GM18526 (cell line): ENCODE measurements around the gene MFSD12.

ENCODE experiments used
- POLR2A ChIP-seq: IDR thresholded peaks from 3 replicates; pipeline ENCODE4 v1.6.1; 2011; ENCODE audit not compliant: insufficient read length; ENCODE audit errors: extremely low read depth

Gene MFSD12

GRCh38 chr19:3524904-3525451, 32.4 kb downstream of the MFSD12 start:
- no peak for TF ChIP-seq POLR2A

- TF ChIP-seq POLR2A = no peak
These were observed 33.1 kb downstream of the MFSD12 start for GRCh38 chr19:3524078-3524842.

GRCh38 chr19:3523361-3524077, 33.9 kb downstream of the MFSD12 start:
- TF ChIP-seq POLR2A = no peak

- TF ChIP-seq POLR2A = no peak
These were observed 34.7 kb downstream of the MFSD12 start for GRCh38 chr19:3522421-3523360.

GRCh38 chr19:3521104-3521445, 36.3 kb downstream of the MFSD12 start:
- TF ChIP-seq POLR2A = no peak

DNA sequence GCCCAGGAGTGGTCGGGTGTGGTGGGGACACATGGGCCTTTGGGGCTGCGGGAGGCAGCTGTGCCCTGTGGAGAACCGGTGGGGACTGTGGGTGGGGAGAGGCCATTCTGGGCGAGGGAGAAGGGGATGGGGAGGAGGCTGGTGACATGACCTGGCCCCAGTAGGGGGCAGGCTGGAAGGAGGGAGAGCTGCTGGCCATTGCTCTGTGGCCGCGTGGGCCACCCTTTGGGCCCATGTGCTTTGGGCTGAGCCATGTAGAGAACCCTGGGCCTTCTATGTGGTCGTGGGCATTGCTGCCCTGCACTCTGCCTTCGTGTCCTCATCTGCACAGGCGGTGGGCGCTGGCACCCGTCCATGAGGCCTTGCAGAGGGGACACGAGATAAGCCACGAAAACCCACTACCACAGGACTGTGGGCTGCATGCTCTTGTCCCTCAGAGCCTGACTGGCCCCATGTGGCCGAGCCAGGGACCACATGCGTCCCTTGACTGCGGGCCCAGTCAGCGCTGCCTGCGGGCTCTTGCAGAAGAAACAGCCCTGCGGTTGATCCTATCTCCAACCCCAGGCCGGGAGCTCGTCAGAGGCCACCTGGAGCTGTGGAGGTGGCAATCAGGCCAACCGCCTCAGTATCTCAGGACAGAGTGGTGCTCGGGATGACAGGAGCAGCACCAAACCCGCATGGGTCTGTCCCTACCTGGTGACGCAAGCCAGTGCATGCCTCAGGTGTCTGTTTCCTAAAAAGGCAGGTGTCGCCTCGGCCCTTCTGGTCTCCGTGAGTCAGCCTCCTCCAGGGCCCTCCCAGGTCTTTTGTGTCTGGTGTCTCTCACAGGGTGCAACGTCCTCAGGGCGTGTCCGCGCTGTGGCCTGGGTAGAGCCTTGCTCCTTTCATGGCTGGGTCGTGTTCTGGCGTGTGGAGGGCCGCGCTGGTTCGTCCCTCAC, 37.0 kb downstream of the MFSD12 start:
- no peak for TF ChIP-seq POLR2A

GRCh38 chr19:3519126-3519525, 38.3 kb downstream of the MFSD12 start:
- TF ChIP-seq POLR2A = no peak

DNA sequence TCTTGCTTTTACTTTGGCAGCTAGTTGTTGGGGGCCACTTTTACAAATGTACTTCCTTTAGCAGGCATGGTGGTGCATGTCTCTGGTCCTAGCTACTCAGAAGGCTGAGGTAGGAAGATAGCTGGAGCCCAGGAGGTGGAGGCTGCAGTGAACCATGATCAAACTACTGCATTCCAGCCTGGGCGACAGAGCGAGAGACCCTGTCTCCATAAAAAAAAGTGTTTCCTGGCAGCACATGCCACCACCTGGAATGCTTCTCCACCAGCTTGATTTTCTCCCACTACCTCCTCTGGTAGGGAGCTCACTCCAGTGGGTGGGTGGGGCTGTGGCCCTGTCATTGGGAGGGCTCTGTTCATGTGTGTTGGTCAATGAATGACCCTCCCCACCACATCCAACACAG, 38.7 kb downstream of the MFSD12 start:
- TF ChIP-seq POLR2A = no peak

DNA sequence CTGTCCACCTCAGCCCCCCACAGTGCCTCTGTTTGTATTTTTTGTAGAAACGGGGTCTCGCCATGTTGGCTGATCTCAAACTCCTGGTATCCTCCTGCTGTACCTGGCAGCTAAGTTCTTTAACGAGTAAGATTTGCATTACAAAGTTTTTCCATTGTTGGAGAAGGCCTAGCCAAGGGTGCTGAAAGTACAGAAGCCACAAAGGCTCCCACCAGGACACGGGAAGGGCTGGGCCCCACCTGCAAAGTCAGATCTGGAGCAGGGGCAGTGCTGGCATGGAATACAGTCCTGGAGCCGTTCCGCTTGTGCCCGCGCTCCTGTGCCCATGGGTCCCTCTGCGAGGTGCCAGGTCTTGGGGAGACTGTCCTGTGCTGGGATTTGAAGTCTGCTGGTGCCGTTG, 39.1 kb downstream of the MFSD12 start:
- TF ChIP-seq POLR2A = no peak

- no peak for TF ChIP-seq POLR2A
These were observed 39.7 kb downstream of the MFSD12 start for GRCh38 chr19:3517638-3518037.

DNA sequence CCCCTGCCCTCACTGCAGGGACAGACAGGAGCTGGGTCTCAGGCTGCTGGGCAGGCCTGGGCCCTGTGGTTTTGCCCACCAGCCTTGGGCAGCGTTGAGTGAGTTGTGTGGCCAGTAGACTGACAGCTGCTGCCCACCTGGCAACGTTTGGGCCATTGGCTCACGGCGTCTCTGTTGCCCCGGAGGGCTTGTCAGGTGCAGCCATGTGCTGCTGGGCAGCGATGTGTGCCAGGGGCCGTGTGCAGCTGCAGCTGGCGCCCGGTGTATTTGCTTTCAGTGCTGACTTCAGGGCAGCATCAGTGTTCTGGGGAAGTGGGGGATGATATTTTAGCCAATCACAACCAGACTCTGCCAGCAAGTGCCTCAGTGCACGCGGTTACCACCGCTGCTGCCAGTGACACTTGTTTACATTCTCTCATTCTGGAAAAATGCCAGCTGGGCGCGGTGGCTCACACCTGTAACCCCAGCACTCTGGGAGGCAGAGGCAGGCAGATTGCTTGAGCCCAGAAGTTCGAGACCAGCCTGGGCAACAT, 40.6 kb downstream of the MFSD12 start:
- no peak for TF ChIP-seq POLR2A

DNA sequence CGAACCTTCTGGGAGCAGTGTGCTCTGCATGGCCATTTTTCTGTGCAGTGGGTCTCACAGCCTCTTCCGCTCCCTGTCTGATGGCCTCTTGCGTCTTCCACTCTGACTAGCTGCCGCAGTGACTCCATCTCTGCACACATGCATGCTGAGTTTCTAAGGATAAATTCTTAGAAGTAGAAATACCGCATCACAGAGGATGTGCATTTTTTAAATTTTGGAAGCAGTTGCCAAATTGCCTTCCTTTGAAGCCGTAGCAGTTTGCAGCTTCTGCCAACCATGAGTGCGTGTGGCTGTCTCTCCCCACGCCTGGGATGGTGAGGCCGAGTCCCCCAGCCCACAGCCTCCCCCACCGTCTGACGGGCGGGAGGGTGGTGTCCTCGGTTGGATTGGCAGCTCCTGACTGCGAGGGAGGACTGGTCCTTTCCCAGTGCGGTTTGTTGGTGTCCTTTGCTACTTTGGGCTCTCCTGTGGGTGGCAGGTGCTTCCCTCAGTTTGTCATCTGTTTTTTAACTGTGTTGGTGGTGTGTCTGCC, 41.4 kb downstream of the MFSD12 start:
- TF ChIP-seq POLR2A = no peak

GRCh38 chr19:3514930-3515329, 42.5 kb downstream of the MFSD12 start:
- TF ChIP-seq POLR2A = no peak
